K562 (cell line): ENCODE results near the gene TREM2. TPM values are rescaled to one million over a fixed set of nuclear protein-coding genes. Genes with fewer than 3 reads are reported as not detected.

ENCODE experiments used
- ATAC-seq: fragments of 200-7000 bp; cut with Tn5 transposase; 3 replicates; pipeline ENCODE4 v1.9.1; 2020; ENCODE audit warnings: moderate library complexity
- BruUV-seq: library from RNA; stranded (reverse); fragments of 400-500 nt; replicated peaks from 2 replicates; lab custom pipeline; 2021; lab: Mats Ljungman, UMichigan
- CTCF ChIA-PET: fragments of 300-600 bp; formaldehyde crosslinking; extraction: SDS; loops from one replicate; lab custom pipeline; 2021; ENCODE audit warnings: low intra/inter-chr PET ratio; lab: Yijun Ruan, JAX
- POLR2A ChIA-PET: fragments of 300-600, 350-650 bp; sonication (Branson Sonifier 250); formaldehyde crosslinking; extraction: SDS; loops from one replicate; lab custom pipeline; 2021; ENCODE audit warnings: antibody characterized with exemption, inconsistent platforms; lab: Yijun Ruan, JAX
- DNase-seq, 4 experiments: peaks; one replicate each; pipeline versions ENCODE4 v3.0.0 to v3.0.0-alpha.2; 2011 to 2018; ENCODE audit warnings: low spot score in 3 of 4, mixed read lengths in 3 of 4; ENCODE audit errors: extremely low read depth in 1 of 4
- FAIRE-seq: peaks from 2 replicates; lab custom pipeline; 2011; peaks lifted over from hg19 to GRCh38; lab: Jason Lieb, UNC
- H2AFZ ChIP-seq: 2 replicates; pipeline ENCODE4 v1.6.0; 2011; ENCODE audit warnings: low read depth, low read length, control low read depth, inconsistent platforms
- H3K27ac ChIP-seq: fragments of 200-600 bp; 3 replicates; pipeline ENCODE4 v1.8.0; 2011; ENCODE audit warnings: low read depth, mild to moderate bottlenecking, control low read depth, inconsistent platforms, low read length, moderate library complexity, mixed read lengths; ENCODE audit errors: extremely low read depth
- H3K27me3 ChIP-seq, 2 experiments: fragments of 300-600 bp in 1 of 2; 2 replicates in 1 of 2; 3 replicates in 1 of 2; pipeline versions ENCODE4 v1.6.0 to v1.8.0; 2011; ENCODE audit warnings: inconsistent platforms in 2 of 2, low read length in 2 of 2, mild to moderate bottlenecking in 1 of 2, mixed read lengths in 1 of 2, moderate library complexity in 1 of 2; ENCODE audit not compliant: control insufficient read depth in 2 of 2, insufficient read depth in 2 of 2
- H3K36me3 ChIP-seq: fragments of 300-600 bp; 3 replicates; pipeline ENCODE4 v1.8.0; 2011; ENCODE audit warnings: mild to moderate bottlenecking, low read length, inconsistent platforms; ENCODE audit not compliant: control insufficient read depth, insufficient read depth
- H3K4me1 ChIP-seq, 2 experiments: fragments of 200-600 bp in 1 of 2; replicated peaks in 1 of 2; 2 replicates in 1 of 2; 3 replicates in 1 of 2; pipeline versions ENCODE4 v1.5.1 to v1.8.0; 2011; ENCODE audit warnings: inconsistent platforms in 2 of 2, low read length in 2 of 2, mild to moderate bottlenecking in 1 of 2, mixed read lengths in 1 of 2, moderate library complexity in 1 of 2; ENCODE audit not compliant: control insufficient read depth in 2 of 2, insufficient read depth in 2 of 2
- H3K4me2 ChIP-seq: 2 replicates; pipeline ENCODE4 v1.6.1; 2011; ENCODE audit warnings: low read length, control low read depth, inconsistent platforms, mixed read lengths; ENCODE audit not compliant: insufficient read depth
- H3K4me3 ChIP-seq: fragments of 200-600 bp; sonication (generic), shearing (Covaris generic); 2 replicates; pipeline ENCODE4 v1.5.1; 2016; ENCODE audit warnings: control low read depth, inconsistent platforms
- H3K79me2 ChIP-seq: fragments of 200-600 bp; 3 replicates; pipeline ENCODE4 v1.8.0; 2011; ENCODE audit warnings: low read length, inconsistent platforms; ENCODE audit not compliant: control insufficient read depth, insufficient read depth
- H3K9ac ChIP-seq, 2 experiments: 2 replicates each; pipeline versions ENCODE4 v1.6.0 to v1.6.1; 2011; ENCODE audit warnings: low read depth in 2 of 2, low read length in 2 of 2, control low read depth in 1 of 2, inconsistent platforms in 1 of 2, mild to moderate bottlenecking in 1 of 2, mixed read lengths in 1 of 2; ENCODE audit not compliant: insufficient read depth in 1 of 2
- H3K9me1 ChIP-seq: one replicate; pipeline ENCODE4 v1.6.0; 2011; ENCODE audit warnings: inconsistent platforms, mild to moderate bottlenecking, low read length, moderate library complexity; ENCODE audit not compliant: control insufficient read depth, insufficient read depth
- H3K9me3 ChIP-seq: replicated peaks from 2 replicates; pipeline ENCODE4 v1.5.1; 2011; ENCODE audit warnings: low read depth, low read length, inconsistent platforms; ENCODE audit not compliant: control insufficient read depth, insufficient read depth
- H4K20me1 ChIP-seq: replicated peaks from 2 replicates; pipeline ENCODE4 v1.6.1; 2011; ENCODE audit warnings: low read length, inconsistent platforms, mixed read lengths; ENCODE audit not compliant: control insufficient read depth, insufficient read depth
- ATF1 ChIP-seq, 2 experiments: fragments of 450-650 bp in 1 of 2; IDR thresholded peaks; 2 replicates each; pipeline ENCODE4 v1.6.1; 2016; ENCODE audit warnings: missing compliant biosample characterization in 1 of 2, missing genetic modification characterization in 1 of 2
- CBFA2T3 ChIP-seq: fragments of 450-650 bp; IDR thresholded peaks from 2 replicates; pipeline ENCODE4 v1.6.1; 2017
- CHCHD3 ChIP-seq: fragments of 250-450 bp; sonication (Bioruptor Pico); IDR thresholded peaks from 2 replicates; pipeline ENCODE4 v2.1.2; 2022; ENCODE audit warnings: mild to moderate bottlenecking
- EHMT2 ChIP-seq: fragments of 450-650 bp; IDR thresholded peaks from 2 replicates; pipeline ENCODE4 v1.6.1; 2018; ENCODE audit warnings: antibody characterized with exemption
- JUNB ChIP-seq: fragments of 450-650 bp; formaldehyde crosslinking; conservative IDR thresholded peaks from 2 replicates; pipeline ENCODE4 v1.4.0; 2020; ENCODE audit warnings: mild to moderate bottlenecking
- KDM1A ChIP-seq, 2 experiments: fragments of 450-650 bp; IDR thresholded peaks; 2 replicates each; pipeline ENCODE4 v1.6.1; 2016; ENCODE audit warnings: mild to moderate bottlenecking in 2 of 2
- KLF13 ChIP-seq: fragments of 450-650 bp; IDR thresholded peaks from 2 replicates; pipeline ENCODE4 v1.6.1; 2016; ENCODE audit warnings: missing genetic modification characterization, low read depth, mild to moderate bottlenecking, missing compliant biosample characterization, moderate library complexity, borderline replicate concordance
- L3MBTL2 ChIP-seq: fragments of 450-650 bp; IDR thresholded peaks from 2 replicates; pipeline ENCODE4 v1.6.1; 2016; ENCODE audit warnings: mild to moderate bottlenecking, moderate library complexity
- MAFF ChIP-seq: IDR thresholded peaks from 2 replicates; pipeline ENCODE4 v1.6.1; 2012; ENCODE audit warnings: low read length, improper control_type of control experiment
- MNT ChIP-seq, 2 experiments: fragments of 450-650 bp; conservative IDR thresholded peaks; 2 replicates each; pipeline ENCODE4 v1.6.1; 2017; ENCODE audit warnings: mild to moderate bottlenecking in 2 of 2, moderate library complexity in 2 of 2
- NCOA1 ChIP-seq: fragments of 450-650 bp; IDR thresholded peaks from 2 replicates; pipeline ENCODE4 v1.6.1; 2016; ENCODE audit warnings: low read depth
- OTX1 ChIP-seq: fragments of 450-650 bp; formaldehyde crosslinking; IDR thresholded peaks from 2 replicates; pipeline ENCODE4 v1.4.0; 2022; ENCODE audit warnings: mild to moderate bottlenecking
- PRDM10 ChIP-seq: fragments of 450-650 bp; IDR thresholded peaks from 2 replicates; pipeline ENCODE4 v1.6.1; 2018; ENCODE audit not compliant: partially characterized antibody
- RBM39 ChIP-seq: fragments of 200-400 bp; formaldehyde crosslinking; optimal IDR thresholded peaks from 2 replicates; pipeline ENCODE3; 2018; ENCODE audit warnings: low read depth, low read length
- RNF219 ChIP-seq: fragments of 250-450 bp; sonication (Bioruptor Pico); IDR thresholded peaks from 2 replicates; pipeline ENCODE4 v1.5.0; 2022; ENCODE audit warnings: mild to moderate bottlenecking
- TAF9B ChIP-seq: fragments of 450-650 bp; IDR thresholded peaks from 2 replicates; pipeline ENCODE4 v1.6.1; 2018; ENCODE audit warnings: mild to moderate bottlenecking; ENCODE audit not compliant: partially characterized antibody
- WGBS: fragments of 100-300 bp; shearing (Covaris generic); methylation state at CpG from one replicate; pipeline ENCODE4 v1.1.6; 2016; ENCODE audit warnings: low coverage, mixed read lengths; ENCODE audit not compliant: insufficient coverage; ENCODE audit errors: missing lambda C conversion rate; 5-methylcytosine and 5-hydroxymethylcytosine counted together
- in situ Hi-C: fragments of 300-500 bp; cut with MboI; formaldehyde crosslinking; loops from 4 replicates; pipeline ENCODE4 v1.15.0; 2018; ENCODE audit warnings: inconsistent platforms, mixed read lengths
- intact Hi-C: fragments of 100-400 bp; cut with micrococcal nuclease; formaldehyde crosslinking; loops from 2 replicates; pipeline ENCODE4 v1.14.2; 2022
- polyA plus RNA-seq, 8 experiments: library from polyadenylated mRNA; depleted of rRNA in 4 of 8; stranded (reverse) in 5 of 8; unstranded in 3 of 8; fragments of >200 nt; fragmentation: Nextera tagmentation in 2 of 8; fragmentation: Illumina TruSeq in 1 of 8; extraction: Ambion mirVana in 2 of 8; extraction: Trizol in 1 of 8; gene quantifications; 2 replicates each; pipeline versions ENCODE4 v1.2.1 to v1.2.3, GENCODE V29; 2011 to 2014; ENCODE audit warnings: inconsistent platforms in 1 of 8, missing spikeins in 1 of 8
- total RNA-seq, 7 experiments: library from RNA; depleted of rRNA in 6 of 7; stranded (reverse); fragments of >200 nt in 6 of 7; fragmentation: Illumina TruSeq in 2 of 7; extraction: Trizol in 2 of 7; gene quantifications; 2 replicates each; pipeline versions ENCODE4 v1.2.1 to v1.2.3, GENCODE V29; 2011 to 2021; ENCODE audit warnings: low replicate concordance in 1 of 7

TREM2 gene
- total and polyA plus RNA-seq, 9 of the 15 experiments (the other 6 are each of a cell fraction or from before 2014, with no cell fraction given): not detected

- peak; percentile 61 to 81 (median 68) for DNase-seq
- no peaks in the 10 kb centered on the region for H3K9me1 ChIP-seq
- CTCF ChIA-PET: interaction anchor here (0.5 kb wide), 1 partner anchor 144 kb away, joined by 3 read pairs; no protein-coding TSS in a partner anchor
- H3K27me3 ChIP-seq: no peaks in the 10 kb centered on the region; a peak in 1 of 5 replicates
- BruUV-seq: no TSS peak
- peak overlapping the region; percentile 78 for H2AFZ ChIP-seq
- 18% methylated on average over 8 of the region's 8 CpGs for WGBS
- H3K79me2 ChIP-seq: no peaks in the 10 kb centered on the region
- no peak overlapping the region for H3K4me3 ChIP-seq
- H3K9ac ChIP-seq: peak overlapping the region; percentile 38 to 53; a peak in 2 of 4 replicates
- ATAC-seq: peak; percentile 72
- peaks cover 21 to 38% of the 10 kb centered on the region in 2 experiments for H3K4me1 ChIP-seq
- H4K20me1 ChIP-seq: no peaks in the 10 kb centered on the region
- FAIRE-seq: peak; percentile 84
- H3K36me3 ChIP-seq: no peaks in the 10 kb centered on the region
- H3K27ac ChIP-seq: peak overlapping the region; percentile 63
- H3K9me3 ChIP-seq: no peaks in the 10 kb centered on the region
- POLR2A ChIA-PET: interaction anchor here (0.6 to 2.4 kb wide), 2 partner anchors 11 to 478 kb away, joined by 4 to 10 read pairs; no protein-coding TSS in a partner anchor
- in situ Hi-C loops: no loop called here
- H3K4me2 ChIP-seq: peak overlapping the region; percentile 69
- intact Hi-C loops: no loop called here
- TF ChIP-seq CHCHD3 (CRISPR knock-in tag): no peak
- TF ChIP-seq PRDM10: peak; percentile 18
- TF ChIP-seq KDM1A (IDR thresholded peaks at IDR 0.05): peak in 1 of 2 experiments; percentile 26; a peak in 1 of 4 replicates
- 0 out of 2 replicates have a peak, but pooled peaks have one; percentile 34 for TF ChIP-seq OTX1 (CRISPR knock-in tag)
- TF ChIP-seq MAFF: no peak
- peak; percentile 61; the same call in 1 of the 2 replicates for TF ChIP-seq NCOA1
- TF ChIP-seq L3MBTL2: peak; percentile 35; the same call in 1 of the 2 replicates
- TF ChIP-seq ATF1 (CRISPR knock-in tag; IDR thresholded peaks at IDR 0.05): no peak
- peak; percentile 48; the same call in 1 of the 2 replicates for TF ChIP-seq ATF1 (tag; IDR thresholded peaks at IDR 0.05)
- TF ChIP-seq RNF219 (CRISPR knock-in tag): no peak
- peak; percentile 85 for TF ChIP-seq CBFA2T3
- TF ChIP-seq JUNB (CRISPR knock-in tag): no peak
- TF ChIP-seq RBM39: no peak
- TF ChIP-seq TAF9B: peak; percentile 12
- TF ChIP-seq EHMT2: peak; percentile 72; the same call in 1 of the 2 replicates
- no peak for TF ChIP-seq KLF13 (tag)
- TF ChIP-seq MNT (conservative IDR thresholded peaks at IDR 0.05): 0 out of 4 replicates have a peak, but pooled peaks of 1 of the 2 experiments have one; percentile 24
Observed at GRCh38 chr6:41201764-41202173, 38.9 kb upstream of the TREM2 start.
